MCF 10A (cell line): ENCODE data around the gene LMF1. TPM values are rescaled to one million over a fixed set of nuclear protein-coding genes. Genes with fewer than 3 reads are reported as not detected.

Source experiments
- BruUV-seq: library from RNA; stranded (reverse); fragments of 400-500 nt; replicated peaks from 2 replicates; lab custom pipeline; 2021; lab: Mats Ljungman, UMichigan
- CTCF ChIA-PET: fragments of 300-600 bp; sonication (Branson Sonifier 250); formaldehyde crosslinking; extraction: SDS; loops from one replicate; lab custom pipeline; 2021; ENCODE audit warnings: antibody characterized with exemption, inconsistent platforms; lab: Yijun Ruan, JAX
- POLR2A ChIA-PET: fragments of 300-600, 350-650 bp; sonication (Branson Sonifier 250); formaldehyde crosslinking; extraction: SDS; loops from one replicate; lab custom pipeline; 2020; ENCODE audit warnings: antibody characterized with exemption, inconsistent platforms; lab: Yijun Ruan, JAX
- DNase-seq: peaks from one replicate; pipeline ENCODE4 v3.0.0-alpha.2; 2018; ENCODE audit not compliant: unreplicated experiment
- H3K27ac Mint-ChIP-seq: one replicate; pipeline ENCODE4 v1.8.0; 2022; ENCODE audit warnings: mild to moderate bottlenecking, low read depth, mixed read lengths; ENCODE audit not compliant: unreplicated experiment
- H3K27me3 Mint-ChIP-seq: one replicate; pipeline ENCODE4 v1.8.0; 2022; ENCODE audit warnings: mixed read lengths; ENCODE audit not compliant: insufficient read depth, unreplicated experiment
- H3K36me3 Mint-ChIP-seq: one replicate; pipeline ENCODE4 v1.8.0; 2022; ENCODE audit warnings: mild to moderate bottlenecking, moderate library complexity, mixed read lengths; ENCODE audit not compliant: insufficient read depth, unreplicated experiment
- H3K4me1 Mint-ChIP-seq: one replicate; pipeline ENCODE4 v1.8.0; 2022; ENCODE audit warnings: mixed read lengths; ENCODE audit not compliant: insufficient read depth, unreplicated experiment
- H3K4me3 Mint-ChIP-seq: one replicate; pipeline ENCODE4 v1.8.0; 2022; ENCODE audit warnings: mild to moderate bottlenecking, moderate library complexity, mixed read lengths; ENCODE audit not compliant: unreplicated experiment
- H3K9me3 Mint-ChIP-seq: one replicate; pipeline ENCODE4 v1.8.0; 2022; ENCODE audit warnings: mixed read lengths; ENCODE audit not compliant: unreplicated experiment
- CTCF ChIP-seq: fragments of 200-600 bp; IDR thresholded peaks from one replicate; pipeline ENCODE4 v1.8.0; 2022; ENCODE audit warnings: antibody characterized with exemption, mild to moderate bottlenecking; ENCODE audit not compliant: unreplicated experiment
- intact Hi-C: fragments of 100-400 bp; cut with micrococcal nuclease; formaldehyde crosslinking; loops from 2 replicates; pipeline ENCODE4 v1.14.1; 2022
- total RNA-seq: library from RNA; stranded (reverse); gene quantifications from 2 replicates; pipeline ENCODE4 v1.2.3, GENCODE V29; 2022

The LMF1 gene
- total RNA-seq, 1 experiment from 2014 or later, result 9.9 TPM

- H3K27ac Mint-ChIP-seq, result no peak within 1 kb of the TSS
Observed at GRCh38 chr16:981695-982144, 10.9 kb upstream of the LMF1 start, which contains the start of gene SOX8. SOX8 (plus strand) TSS chr16:981770; CDS start chr16:981923, 153 bp downstream.

GRCh38 chr16:980595-980854, 9.7 kb upstream of the LMF1 start:
- no peak overlapping the region for H3K27ac Mint-ChIP-seq
- ChIA-PET POLR2A (no interaction called here), CTCF (no interaction called here)
- intact Hi-C loops, result no loop called here
- DNase-seq, result no peak
- TF ChIP-seq CTCF, result no peak
- peaks cover 15% of the 10 kb centered on the region for H3K27me3 Mint-ChIP-seq
- H3K9me3 Mint-ChIP-seq, result no peaks in the 10 kb centered on the region
- no TSS peak for BruUV-seq
- H3K36me3 Mint-ChIP-seq, result no peaks in the 10 kb centered on the region
- no peak overlapping the region for H3K4me3 Mint-ChIP-seq
- H3K4me1 Mint-ChIP-seq, result no peaks in the 10 kb centered on the region

More at GRCh38 chr16:981695-982144, 10.9 kb upstream of the LMF1 start, which contains the start of gene SOX8:
- intact Hi-C loops, result no loop called here
- no peaks in the 10 kb centered on the region for H3K36me3 Mint-ChIP-seq
- no TSS peak for BruUV-seq
- no peaks in the 10 kb centered on the region for H3K9me3 Mint-ChIP-seq
- H3K27me3 Mint-ChIP-seq, result peaks cover 15% of the 10 kb centered on the region
- ChIA-PET POLR2A (no interaction called here), CTCF (no interaction called here)
- no peak for TF ChIP-seq CTCF
- H3K4me1 Mint-ChIP-seq, result no peaks in the 10 kb centered on the region
- no peak for DNase-seq
- no peak within 1 kb of the TSS for H3K4me3 Mint-ChIP-seq

GRCh38 chr16:979859-980594, 9.2 kb upstream of the LMF1 start:
- no peaks in the 10 kb centered on the region for H3K4me1 Mint-ChIP-seq
- no peak for TF ChIP-seq CTCF
- BruUV-seq, result no TSS peak
- no peak overlapping the region for H3K27ac Mint-ChIP-seq
- POLR2A ChIA-PET, result no interaction called here
- peaks cover 15% of the 10 kb centered on the region for H3K27me3 Mint-ChIP-seq
- CTCF ChIA-PET, result no interaction called here
- no peak for DNase-seq
- H3K36me3 Mint-ChIP-seq, result no peaks in the 10 kb centered on the region
- no peaks in the 10 kb centered on the region for H3K9me3 Mint-ChIP-seq
- intact Hi-C loops, result no loop called here
- no peak overlapping the region for H3K4me3 Mint-ChIP-seq

- CTCF ChIA-PET, result no interaction called here
- BruUV-seq, result no TSS peak
- POLR2A ChIA-PET, result interaction anchor here (0.5 kb wide), 1 partner anchor 205 kb away, joined by 3 read pairs; no protein-coding TSS in a partner anchor
- Mint-ChIP-seq H3K36me3 (no peaks in the 10 kb centered on the region), H3K27ac (no peak overlapping the region), H3K27me3 (peaks cover 15% of the 10 kb centered on the region), H3K9me3 (no peaks in the 10 kb centered on the region), H3K4me3 (no peak overlapping the region), H3K4me1 (no peaks in the 10 kb centered on the region)
- no peak for TF ChIP-seq CTCF
- DNase-seq, result no peak
- intact Hi-C loops, result no loop called here
Observed at GRCh38 chr16:979147-979546, 8.4 kb upstream of the LMF1 start.
